DMS153 (cell line): ENCODE measurements around the gene RING1.

Experiments used
- DNase-seq: peaks from one replicate; lab custom pipeline; 2025; lab: John Stamatoyannopoulos, UW

RING1 gene

DNA sequence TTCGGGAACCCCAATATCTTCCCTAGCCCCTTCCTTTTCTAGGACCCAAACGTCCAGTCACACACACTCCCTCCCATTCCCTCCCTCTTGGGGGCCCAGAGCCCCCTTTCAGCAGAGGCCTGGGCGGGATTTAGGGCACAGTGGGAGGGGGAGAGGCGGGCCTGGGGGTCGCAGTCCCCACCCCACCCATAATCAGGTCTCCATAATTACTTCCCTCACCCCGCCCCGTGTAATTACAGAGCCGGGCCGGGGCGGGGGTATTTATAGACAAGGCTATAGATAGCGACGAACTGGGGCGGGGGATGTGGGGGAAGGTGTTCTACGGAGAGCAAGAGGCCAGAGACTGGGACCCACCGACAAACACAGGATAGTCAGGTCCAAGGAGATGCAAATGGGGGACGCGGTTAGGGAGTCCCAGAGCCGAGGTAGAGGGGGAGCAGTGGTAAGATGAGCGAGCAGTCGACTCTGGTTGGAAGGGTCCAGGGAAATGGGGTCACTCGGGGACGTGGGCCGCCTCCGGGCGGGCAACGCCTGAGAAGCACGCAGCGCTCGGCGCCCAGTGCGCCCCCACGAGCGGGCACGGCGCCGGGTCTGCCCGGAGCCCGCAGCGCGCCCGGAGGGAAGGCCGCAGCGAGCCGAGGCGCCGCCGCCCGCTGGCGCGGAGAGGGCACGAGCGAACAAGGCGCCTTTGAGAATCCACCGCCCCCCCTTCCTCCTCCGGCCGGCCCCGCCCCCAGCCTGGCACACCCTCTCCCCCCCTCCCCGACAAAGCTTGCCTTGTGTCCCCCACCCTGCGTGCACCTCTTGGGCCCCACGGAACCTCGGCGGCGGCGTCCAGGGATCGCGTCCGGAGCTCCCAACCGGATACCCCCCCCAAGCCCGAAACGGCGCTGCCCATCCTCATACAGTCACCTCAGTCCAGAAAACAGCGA is 15.4 kb upstream of the RING1 start:
- DNase-seq, result no peak

DNA sequence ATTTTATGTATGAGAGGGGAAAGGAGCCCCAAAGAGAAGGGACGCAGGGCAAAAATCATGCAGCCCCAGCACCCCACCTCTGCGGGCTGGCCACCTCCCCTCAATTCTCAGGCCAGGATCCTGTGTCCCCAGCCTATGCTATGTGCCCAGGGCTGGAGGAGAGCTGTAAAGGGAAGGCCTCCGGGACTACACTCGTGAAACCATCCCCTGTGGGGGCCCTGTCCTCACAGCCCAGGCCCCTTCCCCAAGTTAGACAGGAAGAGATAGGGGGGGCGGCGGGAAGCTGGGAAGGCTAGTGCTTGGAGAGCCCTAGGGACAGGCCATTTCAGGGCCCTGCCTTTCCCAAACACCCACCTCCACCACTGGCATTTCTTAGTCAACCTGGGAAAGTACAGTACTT is 14.7 kb upstream of the RING1 start:
- no peak for DNase-seq

DNA sequence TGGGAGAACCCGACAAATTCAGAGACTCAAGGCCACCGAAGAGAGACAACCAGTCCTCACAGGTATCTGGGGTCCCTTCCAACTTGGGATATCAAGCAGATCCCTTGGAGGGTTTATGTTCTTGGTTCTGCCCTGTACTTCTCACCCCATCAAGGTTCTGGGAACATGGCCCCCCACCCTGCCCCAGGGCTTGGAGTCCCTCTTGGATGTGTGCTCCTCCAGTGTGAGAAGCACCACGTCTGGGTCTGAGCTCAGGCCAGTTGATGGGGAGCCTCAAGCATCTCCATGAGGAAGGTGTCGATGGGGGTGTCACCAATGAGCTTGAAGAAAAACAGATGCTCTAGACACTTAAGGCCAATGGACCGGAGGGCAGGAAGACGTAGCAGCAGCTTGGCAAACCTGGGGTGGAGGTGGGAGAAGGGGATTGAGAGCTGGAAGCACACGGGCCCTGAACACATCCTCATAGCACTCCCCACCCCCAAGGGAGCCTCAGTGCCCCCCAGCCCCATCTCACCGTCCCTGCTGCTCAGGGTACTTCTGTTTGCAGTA is 13.8 kb upstream of the RING1 start:
- DNase-seq, result no peak

DNA sequence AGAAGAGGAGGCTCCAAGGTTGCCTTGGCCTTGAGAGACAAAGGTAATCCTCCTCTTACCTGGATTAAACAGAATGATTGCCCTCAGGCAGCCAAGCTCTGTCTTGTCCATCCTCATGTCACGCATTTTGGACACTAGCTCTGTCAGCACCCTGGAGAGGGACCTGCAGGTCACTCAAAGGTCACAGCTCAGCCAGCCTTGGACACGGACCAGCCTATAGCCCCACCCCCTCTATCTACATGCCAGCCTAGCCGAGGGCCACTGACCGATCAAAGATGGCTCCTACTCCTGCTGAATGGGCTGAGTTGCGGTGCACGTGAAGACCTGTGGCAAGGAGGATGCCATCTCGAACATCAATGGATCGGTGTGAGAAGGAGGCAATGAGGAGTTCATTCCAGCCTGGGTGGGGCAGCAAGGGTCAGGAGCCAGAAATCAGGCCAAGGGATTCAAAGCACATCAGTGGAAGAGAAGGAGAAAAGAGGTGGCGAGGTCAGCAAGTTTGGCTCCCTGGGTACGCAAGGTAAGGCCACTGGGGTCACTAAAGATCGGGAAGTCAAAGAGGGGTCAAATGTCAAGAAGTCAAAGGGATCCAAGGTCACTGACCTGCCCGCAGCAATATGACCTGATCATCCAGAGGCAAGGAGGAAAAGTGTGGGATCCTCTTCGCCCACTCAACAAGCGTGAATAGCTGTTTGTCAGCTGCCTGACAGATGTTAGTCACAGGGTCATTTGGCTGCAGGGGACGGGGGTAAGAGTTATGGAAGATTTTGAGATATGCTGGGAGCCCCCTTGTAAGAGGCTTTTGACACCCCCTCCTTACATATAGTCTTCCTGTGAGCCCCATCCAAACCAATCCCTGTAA is 12.8 kb upstream of the RING1 start:
- DNase-seq, result no peak

DNA sequence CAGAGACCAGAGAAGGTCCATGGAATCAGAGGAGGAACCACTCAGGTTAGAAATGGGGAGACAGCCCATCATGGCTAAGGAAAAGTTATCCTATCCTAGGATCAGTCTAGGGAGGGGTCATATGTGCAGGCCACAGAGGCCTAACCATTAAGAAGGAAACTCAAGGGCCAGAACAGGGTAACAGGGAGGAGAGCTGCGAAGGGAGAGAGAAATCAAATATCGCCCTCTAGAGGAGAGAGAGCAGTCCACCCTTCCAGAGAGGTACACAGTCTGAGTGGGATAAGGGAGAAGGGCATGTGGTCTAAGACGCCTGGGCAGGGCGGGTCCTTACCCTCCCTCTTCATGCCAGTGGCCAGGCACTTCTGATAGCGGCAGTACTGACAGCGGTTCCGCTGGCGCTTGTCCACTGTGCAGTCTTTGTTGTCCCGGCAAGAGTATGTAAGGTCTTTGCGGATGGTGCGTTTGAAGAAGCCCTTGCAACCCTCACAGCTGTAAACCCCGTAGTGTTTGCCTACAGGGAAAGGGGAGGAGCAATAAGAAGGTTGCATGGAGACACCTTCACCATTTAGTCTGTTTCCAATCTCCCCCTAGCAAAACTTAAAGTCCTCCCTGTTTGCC is 10.8 kb upstream of the RING1 start:
- peak; percentile 15 for DNase-seq

DNA sequence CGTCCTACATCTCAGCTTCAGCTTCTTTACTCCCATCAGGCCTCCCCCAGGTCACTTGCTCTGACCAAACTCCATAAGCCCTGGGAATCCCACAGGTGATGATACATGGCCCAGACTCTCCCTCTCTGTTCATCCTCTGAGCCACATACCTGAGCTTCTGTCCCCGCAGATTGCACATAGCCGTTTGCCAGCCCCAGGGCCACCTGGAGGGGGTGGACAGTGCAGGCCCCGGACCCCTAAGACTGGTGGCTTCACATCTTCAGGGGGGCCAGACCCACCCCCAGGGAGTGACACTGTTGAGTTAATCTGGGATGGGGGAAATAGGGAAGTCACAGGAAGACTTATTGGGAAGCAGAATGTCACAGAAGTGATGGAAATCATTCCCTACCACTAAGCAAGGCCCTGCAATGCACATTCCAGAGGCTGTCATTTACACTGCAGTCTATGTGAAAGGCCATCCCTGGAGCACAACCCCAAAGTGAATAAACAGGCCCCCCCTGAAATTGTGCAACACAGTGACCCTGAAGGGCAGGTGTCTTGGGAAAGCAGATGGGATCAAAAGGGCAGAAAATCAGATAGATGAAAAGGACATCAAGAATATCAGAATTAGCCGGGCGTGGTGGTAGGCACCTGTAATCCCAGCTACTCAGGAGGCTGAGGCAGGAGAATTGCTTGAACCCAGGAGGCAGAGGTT is 10.0 kb upstream of the RING1 start:
- DNase-seq, result no peak

DNA sequence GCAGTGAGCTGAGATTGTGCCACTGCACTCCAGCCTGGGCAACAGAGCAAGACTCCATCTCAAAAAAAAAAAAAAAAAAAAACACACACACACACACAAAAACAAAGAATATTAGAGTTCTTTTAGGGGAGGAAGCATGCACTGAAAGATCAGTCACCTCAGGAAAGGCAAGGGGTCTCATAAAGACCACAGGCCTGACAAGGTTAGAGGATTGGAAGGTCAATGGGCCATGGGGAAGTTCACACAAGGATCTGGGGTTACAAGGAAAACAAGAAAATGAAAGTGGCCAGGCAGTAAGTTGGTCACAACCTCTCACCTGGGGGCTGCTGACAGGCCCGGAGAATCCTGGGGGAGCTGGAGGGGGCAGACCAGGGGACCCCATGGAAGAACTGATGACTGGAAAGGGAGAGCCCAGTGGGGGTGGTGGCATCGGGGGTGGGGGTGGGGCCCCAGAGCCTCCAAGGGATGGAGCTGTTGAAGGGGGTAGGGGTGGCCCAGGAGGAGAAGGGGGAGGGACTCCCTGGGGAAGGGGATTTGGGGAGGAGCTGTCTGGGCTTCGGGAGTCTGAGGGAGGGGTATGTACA is 9.4 kb upstream of the RING1 start:
- no peak for DNase-seq

DNA sequence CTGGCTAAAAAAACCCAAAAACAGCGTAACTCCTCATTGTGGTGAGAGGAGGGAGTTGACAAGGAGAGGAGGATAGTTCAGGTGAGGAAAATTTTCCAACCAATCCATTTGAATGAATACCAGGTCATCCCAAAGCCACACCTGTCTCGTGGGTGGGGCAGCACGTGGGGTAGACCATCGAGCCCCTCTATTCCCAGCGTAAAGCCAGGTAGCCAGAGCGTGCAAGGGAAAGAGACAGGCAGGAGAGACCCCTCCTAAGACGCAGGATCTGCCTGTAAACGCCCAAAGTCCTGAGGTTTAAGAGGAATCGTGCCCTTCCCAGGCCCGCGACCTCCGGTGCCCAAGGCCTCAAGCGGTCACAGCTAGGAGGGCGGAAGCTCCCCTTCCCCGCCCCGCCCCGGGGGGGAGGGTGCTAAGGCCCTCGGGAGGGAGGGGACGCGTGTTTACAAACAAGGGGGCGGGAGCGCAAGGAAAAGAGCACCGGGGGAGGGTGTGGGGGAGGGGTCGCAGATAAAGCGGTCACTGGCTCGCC is 8.5 kb upstream of the RING1 start:
- DNase-seq, result no peak

DNA sequence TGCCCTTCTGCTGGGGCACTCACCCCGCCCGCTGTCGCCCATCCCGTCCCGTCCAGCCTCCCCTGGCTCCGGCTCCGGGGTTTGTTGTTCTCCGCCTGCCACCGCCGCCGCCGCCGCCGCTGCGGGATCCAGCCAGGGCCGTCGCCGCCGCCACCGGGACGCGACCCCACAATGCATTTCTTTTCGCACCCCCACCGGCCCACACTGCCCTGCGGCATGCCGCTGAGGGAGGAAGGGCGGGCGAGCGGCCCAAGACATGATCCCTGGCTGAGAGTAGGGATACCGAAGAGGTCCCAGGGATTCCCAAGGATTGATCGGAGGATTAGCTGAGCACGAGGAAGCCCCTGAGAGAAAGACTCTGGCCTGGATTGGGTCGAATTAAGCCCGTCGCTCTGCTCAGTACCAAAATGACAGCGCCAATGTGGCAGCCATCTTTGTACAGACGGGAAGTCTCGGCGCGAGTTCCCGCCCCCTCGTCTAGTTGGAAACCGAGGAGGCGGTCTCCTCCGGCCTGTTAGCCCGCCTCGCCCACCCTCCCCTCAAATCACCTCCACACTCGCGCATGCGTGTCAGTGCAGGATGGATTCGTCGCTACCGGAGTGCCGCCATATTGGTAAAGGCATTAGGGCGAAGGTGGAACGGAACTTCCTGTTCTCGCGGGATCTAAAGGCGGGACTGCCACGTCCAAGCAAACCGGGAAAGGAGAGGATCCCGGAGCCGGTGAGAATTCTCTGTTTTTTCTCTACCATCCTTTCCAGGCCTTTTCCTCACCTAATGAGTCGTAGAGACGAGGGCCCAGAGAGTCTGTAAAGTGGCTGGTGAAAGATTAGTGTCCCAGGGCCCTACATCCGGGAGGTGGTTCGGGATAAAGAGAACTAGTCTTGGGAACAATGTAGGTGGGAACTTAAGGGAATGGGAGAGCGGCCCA is 7.8 kb upstream of the RING1 start, which contains the start of the genes RXRB and SLC39A7:
Gene RXRB, minus strand, starts transcription at position 447 of the 928 bp plus-strand sequence. Its CDS starts 189 bp downstream, at position 258.
Gene SLC39A7, plus strand, starts transcription at position 649 of the 928 bp plus-strand sequence. CDS start 379 bp downstream, outside the sequence.
- peak; percentile 97 for DNase-seq

DNA sequence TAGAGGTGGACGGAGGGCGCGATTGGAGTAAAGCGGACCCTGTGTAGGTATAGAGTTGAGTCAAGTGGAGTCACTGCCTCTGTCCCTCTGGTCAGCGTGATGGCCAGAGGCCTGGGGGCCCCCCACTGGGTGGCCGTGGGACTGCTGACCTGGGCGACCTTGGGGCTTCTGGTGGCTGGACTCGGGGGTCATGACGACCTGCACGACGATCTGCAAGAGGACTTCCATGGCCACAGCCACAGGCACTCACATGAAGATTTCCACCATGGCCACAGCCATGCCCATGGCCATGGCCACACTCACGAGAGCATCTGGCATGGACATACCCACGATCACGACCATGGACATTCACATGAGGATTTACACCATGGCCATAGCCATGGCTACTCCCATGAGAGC is 7.2 kb upstream of the RING1 start:
- no peak for DNase-seq

DNA sequence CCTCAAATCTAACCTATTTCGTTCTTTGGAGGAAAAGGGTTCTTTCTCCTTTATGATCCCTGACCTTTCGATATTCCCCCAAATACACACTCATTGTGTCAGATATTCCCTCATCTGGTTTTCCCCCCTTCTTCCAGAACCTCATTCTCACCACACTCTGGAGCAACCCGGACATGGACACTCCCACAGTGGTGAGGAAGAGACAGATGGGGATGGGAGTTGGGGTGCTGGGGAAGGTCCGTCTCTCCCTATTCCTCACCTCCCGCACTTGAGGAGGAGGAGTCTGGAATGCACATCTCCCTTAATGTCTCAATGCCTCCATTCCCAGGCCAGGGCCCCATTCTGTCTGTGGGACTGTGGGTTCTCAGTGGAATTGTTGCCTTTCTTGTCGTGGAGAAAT is 6.4 kb upstream of the RING1 start:
- no peak for DNase-seq

DNA sequence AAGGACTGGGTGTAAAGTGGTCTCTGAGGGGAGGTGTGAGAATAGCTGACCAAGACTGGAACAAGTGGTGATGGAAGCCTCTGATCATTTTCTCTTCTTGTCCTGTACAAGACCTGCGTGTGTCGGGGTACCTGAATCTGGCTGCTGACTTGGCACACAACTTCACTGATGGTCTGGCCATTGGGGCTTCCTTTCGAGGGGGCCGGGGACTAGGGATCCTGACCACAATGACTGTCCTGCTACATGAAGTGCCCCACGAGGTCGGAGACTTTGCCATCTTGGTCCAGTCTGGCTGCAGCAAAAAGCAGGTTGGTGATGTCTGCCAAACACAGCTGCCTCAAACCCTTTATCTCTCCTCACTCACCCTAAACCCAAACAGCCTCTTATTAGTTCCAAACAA is 5.5 kb upstream of the RING1 start:
- no peak for DNase-seq

DNA sequence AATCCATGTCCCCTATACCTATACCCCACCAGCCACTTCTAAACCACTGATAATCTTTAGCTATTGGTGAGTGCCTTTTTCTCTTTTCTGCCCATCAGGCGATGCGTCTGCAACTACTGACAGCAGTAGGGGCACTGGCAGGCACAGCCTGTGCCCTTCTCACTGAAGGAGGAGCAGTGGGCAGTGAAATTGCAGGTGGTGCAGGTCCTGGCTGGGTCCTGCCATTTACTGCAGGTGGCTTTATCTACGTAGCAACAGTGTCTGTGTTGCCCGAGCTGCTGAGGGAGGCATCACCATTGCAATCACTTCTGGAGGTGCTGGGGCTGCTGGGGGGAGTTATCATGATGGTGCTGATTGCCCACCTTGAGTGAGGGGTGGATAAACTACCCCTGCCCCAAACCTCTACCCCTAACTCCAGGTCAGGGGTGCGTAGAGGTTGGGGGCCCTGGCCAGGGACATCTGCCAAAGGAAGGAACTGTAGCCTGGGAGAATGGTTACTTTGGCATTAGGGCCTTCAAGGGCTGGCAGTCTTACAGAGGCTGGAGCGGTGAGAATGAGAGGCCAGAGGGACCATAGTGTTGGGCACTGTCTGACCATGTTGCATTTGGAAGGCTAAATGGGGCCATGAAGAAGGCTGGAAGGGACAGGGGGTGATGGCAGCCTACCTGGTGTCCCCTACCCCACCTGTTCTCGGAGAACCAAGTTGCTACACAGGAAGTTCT is 4.7 kb upstream of the RING1 start:
- no peak for DNase-seq

DNA sequence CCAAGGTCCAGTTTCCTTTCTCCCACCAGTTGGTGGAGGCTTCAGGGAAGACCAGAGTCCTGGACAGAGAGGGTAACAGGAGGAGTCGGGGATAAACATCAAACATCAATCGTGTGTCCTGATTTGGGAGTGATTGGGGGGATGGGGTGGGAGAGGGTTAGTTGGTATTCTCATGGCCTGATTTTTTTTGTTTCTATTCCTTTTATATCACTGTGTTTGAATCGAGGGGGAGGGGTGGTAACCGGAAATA is 4.2 kb upstream of the RING1 start:
- no peak for DNase-seq

DNA sequence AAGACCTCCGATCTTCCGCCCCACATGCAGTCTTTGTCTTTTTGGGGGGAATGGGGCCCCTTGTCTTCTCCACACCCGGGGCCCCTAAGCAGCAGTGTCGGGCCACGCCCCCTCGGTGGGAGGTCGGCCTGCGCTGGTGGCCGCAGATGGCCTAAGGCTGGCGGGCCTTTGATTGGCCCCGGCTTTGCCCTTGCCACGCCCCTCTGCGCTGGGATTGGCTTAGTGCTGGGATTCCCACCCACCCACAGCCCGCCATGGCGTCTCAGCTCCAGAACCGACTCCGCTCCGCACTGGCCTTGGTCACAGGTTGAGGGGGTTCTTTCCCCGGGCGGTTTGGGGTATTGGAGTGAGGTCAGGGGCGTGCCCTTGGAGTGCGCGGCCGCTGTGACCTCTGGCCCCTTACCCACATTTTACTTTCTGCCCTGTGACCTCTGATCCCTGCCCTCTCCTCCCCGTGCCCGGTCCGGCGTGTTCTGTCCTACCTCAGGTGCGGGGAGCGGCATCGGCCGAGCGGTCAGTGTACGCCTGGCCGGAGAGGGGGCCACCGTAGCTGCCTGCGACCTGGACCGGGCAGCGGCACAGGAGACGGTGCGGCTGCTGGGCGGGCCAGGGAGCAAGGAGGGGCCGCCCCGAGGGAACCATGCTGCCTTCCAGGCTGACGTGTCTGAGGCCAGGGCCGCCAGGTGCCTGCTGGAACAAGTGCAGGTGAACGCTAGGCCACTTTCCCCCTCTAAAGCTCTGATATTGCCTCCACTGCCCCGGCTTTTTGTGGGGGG is 3.7 kb upstream of the RING1 start, which contains the start of gene HSD17B8:
Gene HSD17B8, plus strand, starts transcription at position 241 of the 776 bp plus-strand sequence. Its CDS starts 14 bp downstream, at position 255.
- DNase-seq, result peak; percentile 77

DNA sequence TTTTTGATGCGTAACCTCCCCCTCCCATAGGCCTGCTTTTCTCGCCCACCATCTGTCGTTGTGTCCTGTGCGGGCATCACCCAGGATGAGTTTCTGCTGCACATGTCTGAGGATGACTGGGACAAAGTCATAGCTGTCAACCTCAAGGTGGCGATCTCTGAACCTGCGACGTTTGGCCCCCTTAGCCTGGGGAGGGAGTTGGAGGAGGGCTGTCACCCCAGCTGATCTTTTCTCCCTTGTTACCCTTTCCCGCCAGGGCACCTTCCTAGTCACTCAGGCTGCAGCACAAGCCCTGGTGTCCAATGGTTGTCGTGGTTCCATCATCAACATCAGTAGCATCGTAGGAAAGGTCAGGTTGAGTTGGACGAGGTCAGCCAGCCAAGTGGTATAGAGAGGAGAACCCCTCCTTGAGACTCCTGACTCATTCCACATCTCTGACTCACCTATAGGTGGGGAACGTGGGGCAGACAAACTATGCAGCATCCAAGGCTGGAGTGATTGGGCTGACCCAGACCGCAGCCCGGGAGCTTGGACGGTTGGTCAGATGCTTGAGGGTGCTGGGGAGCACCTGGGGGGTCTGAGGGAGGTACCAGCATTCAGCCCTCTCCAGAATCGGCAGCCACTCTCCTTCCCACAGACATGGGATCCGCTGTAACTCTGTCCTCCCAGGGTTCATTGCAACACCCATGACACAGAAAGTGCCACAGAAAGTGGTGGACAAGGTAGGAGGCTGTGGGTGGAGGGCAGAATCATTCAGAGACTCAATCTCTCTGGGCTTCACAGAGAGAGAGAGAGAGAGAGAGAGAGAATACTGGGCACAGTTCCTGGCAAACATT is 2.9 kb upstream of the RING1 start:
- no peak for DNase-seq
